Stomach (tissue), 4 donors: Measurements from ENCODE around the gene SYT10.

ENCODE experiments used
- EP300 ChIP-seq: sonication (generic); formaldehyde crosslinking; IDR thresholded peaks from one replicate; pipeline ENCODE4 v1.6.1; 2017; ENCODE audit warnings: antibody characterized with exemption
- POLR2A ChIP-seq, 4 donors: fragments of 450-650 bp; IDR thresholded peaks; one replicate each; pipeline ENCODE4 v1.6.1; 2016; ENCODE audit warnings: antibody characterized with exemption in 4 of 4, control low read depth in 2 of 4, mild to moderate bottlenecking in 1 of 4, moderate library complexity in 1 of 4
- TF ChIP-seq, protein P1 (sequence below), 7 experiments: fragments of 450-650 bp in 4 of 7; fragments of 200-600 bp in 3 of 7; sonication (generic) in 3 of 7; IDR thresholded peaks; one replicate each; pipeline ENCODE4 v1.5.1; 2016 to 2019; ENCODE audit warnings: antibody characterized with exemption in 7 of 7, control low read depth in 2 of 7, mild to moderate bottlenecking in 1 of 7

- no peak for TF ChIP-seq EP300
- TF ChIP-seq, protein P1, sequence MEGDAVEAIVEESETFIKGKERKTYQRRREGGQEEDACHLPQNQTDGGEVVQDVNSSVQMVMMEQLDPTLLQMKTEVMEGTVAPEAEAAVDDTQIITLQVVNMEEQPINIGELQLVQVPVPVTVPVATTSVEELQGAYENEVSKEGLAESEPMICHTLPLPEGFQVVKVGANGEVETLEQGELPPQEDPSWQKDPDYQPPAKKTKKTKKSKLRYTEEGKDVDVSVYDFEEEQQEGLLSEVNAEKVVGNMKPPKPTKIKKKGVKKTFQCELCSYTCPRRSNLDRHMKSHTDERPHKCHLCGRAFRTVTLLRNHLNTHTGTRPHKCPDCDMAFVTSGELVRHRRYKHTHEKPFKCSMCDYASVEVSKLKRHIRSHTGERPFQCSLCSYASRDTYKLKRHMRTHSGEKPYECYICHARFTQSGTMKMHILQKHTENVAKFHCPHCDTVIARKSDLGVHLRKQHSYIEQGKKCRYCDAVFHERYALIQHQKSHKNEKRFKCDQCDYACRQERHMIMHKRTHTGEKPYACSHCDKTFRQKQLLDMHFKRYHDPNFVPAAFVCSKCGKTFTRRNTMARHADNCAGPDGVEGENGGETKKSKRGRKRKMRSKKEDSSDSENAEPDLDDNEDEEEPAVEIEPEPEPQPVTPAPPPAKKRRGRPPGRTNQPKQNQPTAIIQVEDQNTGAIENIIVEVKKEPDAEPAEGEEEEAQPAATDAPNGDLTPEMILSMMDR (IDR thresholded peaks at IDR 0.05), result no peak
- no peak for TF ChIP-seq POLR2A (IDR thresholded peaks at IDR 0.05)
Observed at GRCh38 chr12:33486058-33486457, 46.4 kb upstream of the SYT10 start.
